Transverse colon (tissue), 4 donors: Measurements from ENCODE around the gene VGF. TPM values are rescaled to one million over a fixed set of nuclear protein-coding genes. Genes with fewer than 3 reads are reported as not detected.
A peak's percentile ranks its signal among the peaks of the same experiment; 100 is the strongest.

Experiments used
- DNase-seq: peaks from one replicate; pipeline ENCODE4 v3.0.0-alpha.2; 2019
- H3K27ac ChIP-seq, 4 donors: fragments of 200-600 bp; sonication (generic); 2 replicates each; pipeline ENCODE4 v1.5.1; 2016 to 2018; ENCODE audit warnings: inconsistent platforms in 4 of 4
- H3K27me3 ChIP-seq: fragments of 200-600 bp; sonication (generic); 2 replicates; pipeline ENCODE4 v1.5.1; 2017; ENCODE audit warnings: inconsistent platforms
- H3K36me3 ChIP-seq, 4 donors: fragments of 200-600 bp; sonication (generic); 2 replicates each; pipeline ENCODE4 v1.5.1; 2017 to 2019; ENCODE audit warnings: inconsistent platforms in 4 of 4
- H3K4me1 ChIP-seq, 4 donors: fragments of 200-600 bp; sonication (generic); 2 replicates each; pipeline ENCODE4 v1.5.1; 2017 to 2020; ENCODE audit warnings: inconsistent platforms in 4 of 4
- H3K4me3 ChIP-seq, 4 donors: fragments of 200-600 bp; sonication (generic); 1 replicate in 1 of 4; 2 replicates in 3 of 4; pipeline versions ENCODE4 v1.5.1 to v1.6.1; 2017 to 2019; ENCODE audit warnings: inconsistent platforms in 4 of 4
- H3K9me3 ChIP-seq, 2 donors: fragments of 200-600 bp; sonication (generic); 2 replicates each; pipeline ENCODE4 v1.5.1; 2017 to 2019; ENCODE audit warnings: inconsistent platforms in 2 of 2
- CTCF ChIP-seq, 5 experiments: fragments of 200-600 bp in 3 of 5; fragments of 450-650 bp in 2 of 5; sonication (generic) in 3 of 5; IDR thresholded peaks; 1 replicate in 2 of 5; 2 replicates in 3 of 5; pipeline ENCODE4 v1.5.1; 2016 to 2017; ENCODE audit warnings: antibody characterized with exemption in 5 of 5, inconsistent platforms in 3 of 5, mild to moderate bottlenecking in 2 of 5, moderate library complexity in 1 of 5
- EP300 ChIP-seq: sonication (generic); formaldehyde crosslinking; IDR thresholded peaks from one replicate; pipeline ENCODE4 v1.6.1; 2017; ENCODE audit warnings: antibody characterized with exemption, low read depth
- POLR2A ChIP-seq: fragments of 450-650 bp; IDR thresholded peaks from one replicate; pipeline ENCODE4 v1.6.1; 2016; ENCODE audit warnings: antibody characterized with exemption, mild to moderate bottlenecking, moderate library complexity
- POLR2AphosphoS5 ChIP-seq, 3 donors: sonication (generic); formaldehyde crosslinking; IDR thresholded peaks; one replicate each; pipeline ENCODE4 v1.6.1; 2016; ENCODE audit warnings: antibody characterized with exemption in 3 of 3
- WGBS, 2 donors: methylation state at CpG; one replicate each; pipeline ENCODE4 v1.1.5; 2018; ENCODE audit warnings: low coverage in 1 of 2; 5-methylcytosine and 5-hydroxymethylcytosine counted together
- in situ Hi-C, 4 donors: fragments of 200-750 bp; cut with MboI; loops; one replicate each; pipeline versions ENCODE4 v1.15.0 to v1.15.1; 2017; ENCODE audit warnings: low sequenced_read_pairs in 3 of 4, low pct_ligation_motif_present in 1 of 4, low pct_unique_long_range_greater_than_20kb in 1 of 4
- intact Hi-C: fragments of 100-400 bp; cut with DNase I; formaldehyde crosslinking; loops from one replicate; pipeline ENCODE4 v1.15.1; 2023; ENCODE audit warnings: low total_unique reads
- total RNA-seq, 4 donors: library from RNA; depleted of rRNA; stranded (reverse); fragments of >200 nt; gene quantifications; one replicate each; pipeline ENCODE4 v1.1.0, GENCODE V29; 2016

Gene VGF
- total RNA-seq, 4 donors from 2014 or later = 0.95 TPM; not detected in 3

- 5 to 30% methylated on average over 2 to 32 of the region's 75 CpGs for WGBS, 2 donors
- DNase-seq = no peak
- no peak for TF ChIP-seq EP300
- no peak for TF ChIP-seq CTCF (IDR thresholded peaks at IDR 0.05)
- no peak for TF ChIP-seq POLR2A
- TF ChIP-seq POLR2AphosphoS5 (IDR thresholded peaks at IDR 0.05) = no peak
- Histone ChIP-seq H3K9me3 (no peaks in the 10 kb centered on the region), H3K36me3 (peaks cover 0 to 5% (median 0%) of the 10 kb centered on the region in 4 donors), H3K27me3 (peaks cover 81% of the 10 kb centered on the region), H3K4me3 (peak overlapping the region in 2 of 4 donors; percentile 31 to 44), H3K4me1 (peaks cover 27 to 41% (median 35%) of the 10 kb centered on the region in 4 donors), H3K27ac (no peak overlapping the region)
- intact Hi-C loops (no loop called here), in situ Hi-C loops (no loop called here)
Measured at GRCh38 chr7:101164071-101164840, 1.1 kb downstream of the VGF start.

- in situ Hi-C loops (no loop called here), intact Hi-C loops (no loop called here)
- 2% methylated on average over 73 of the region's 92 CpGs; no CpG with 5 or more reads in 1 of the 2 donors for WGBS, 2 donors
- peaks cover 73% of the 10 kb centered on the region for H3K27me3 ChIP-seq
- no peak for TF ChIP-seq CTCF (IDR thresholded peaks at IDR 0.05)
- no peak for TF ChIP-seq POLR2A
- no peak for TF ChIP-seq POLR2AphosphoS5 (IDR thresholded peaks at IDR 0.05)
- TF ChIP-seq EP300 = no peak
- peak overlapping the region in 3 of 4 donors; percentile 3 to 44 (median 31) for H3K4me3 ChIP-seq
- H3K36me3 ChIP-seq = peaks cover 0 to 6% (median 0%) of the 10 kb centered on the region in 4 donors
- peak overlapping the region in 1 of 4 donors; percentile 15 for H3K27ac ChIP-seq
- H3K9me3 ChIP-seq = no peaks in the 10 kb centered on the region
- DNase-seq = no peak
- peaks cover 27 to 41% (median 34%) of the 10 kb centered on the region in 4 donors for H3K4me1 ChIP-seq
Measured at GRCh38 chr7:101163279-101164070, 1.9 kb downstream of the VGF start.

- DNase-seq = peak; percentile 57
- TF ChIP-seq POLR2A (no peak), POLR2AphosphoS5 (IDR thresholded peaks at IDR 0.05) (no peak), EP300 (no peak), CTCF (IDR thresholded peaks at IDR 0.05) (no peak)
- Histone ChIP-seq H3K36me3 (peaks cover 0 to 6% (median 1%) of the 10 kb centered on the region in 4 donors), H3K9me3 (no peaks in the 10 kb centered on the region), H3K4me3 (peak overlapping the region in 3 of 4 donors; percentile 3 to 44 (median 31)), H3K27ac (peak overlapping the region in 1 of 4 donors; percentile 31), H3K4me1 (peaks cover 27 to 41% (median 34%) of the 10 kb centered on the region in 4 donors), H3K27me3 (peaks cover 65% of the 10 kb centered on the region)
- intact Hi-C loops = no loop called here
- in situ Hi-C loops = no loop called here
- WGBS, 2 donors = 11 to 19% methylated on average over 4 to 15 of the region's 74 CpGs
Measured at GRCh38 chr7:101162551-101163278, 2.7 kb downstream of the VGF start.
